GM21737 (cell line): ENCODE measurements around the gene NANOS2.
A peak's percentile ranks its signal among the peaks of the same experiment; 100 is the strongest.

ENCODE experiments used
- ATAC-seq: cut with Tn5 transposase; IDR thresholded peaks from one replicate; pipeline ENCODE4 v1.9.1; 2021; ENCODE audit warnings: mild to moderate bottlenecking, moderate library complexity; ENCODE audit not compliant: unreplicated experiment

The NANOS2 gene

DNA sequence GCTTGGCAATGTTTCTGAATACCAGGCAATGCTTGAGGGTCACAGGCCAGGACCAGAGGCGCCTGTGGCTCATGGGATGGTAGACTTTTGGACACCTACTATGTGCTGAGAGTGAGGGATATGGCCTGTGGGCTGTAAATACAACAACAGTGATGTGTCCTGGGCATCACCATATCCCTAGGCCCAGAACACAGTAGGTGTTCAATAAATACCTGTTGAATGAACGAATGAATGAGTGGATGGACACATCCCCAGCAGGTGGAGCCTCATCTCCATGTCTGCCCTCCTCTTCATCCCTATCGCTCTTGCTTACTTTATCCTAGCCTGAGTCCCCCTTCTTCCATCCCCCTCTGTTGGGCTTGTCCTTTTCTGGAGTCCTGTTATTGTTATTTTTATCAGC lies 16.5 kb upstream of the NANOS2 start:
- no peak for ATAC-seq

DNA sequence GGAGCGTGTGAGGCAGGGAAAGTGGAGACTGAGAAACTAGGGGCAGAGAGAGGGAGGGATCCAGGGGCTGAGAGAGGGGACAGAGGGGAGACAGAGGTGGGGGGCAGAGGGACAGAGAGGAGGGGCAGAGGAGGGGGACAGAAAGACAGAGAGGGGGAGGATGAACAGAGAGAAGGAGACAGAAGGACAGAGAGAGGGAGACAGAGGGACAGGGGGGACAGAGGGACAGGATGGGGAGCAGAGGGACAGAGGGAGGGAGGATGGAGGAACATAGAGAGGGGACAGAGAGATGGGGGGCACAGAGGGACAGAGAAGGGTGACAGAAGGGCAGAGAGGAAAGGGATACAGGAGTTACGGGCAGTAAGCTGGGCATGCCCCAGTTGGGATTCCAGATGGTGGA lies 14.7 kb upstream of the NANOS2 start:
- no peak for ATAC-seq

DNA sequence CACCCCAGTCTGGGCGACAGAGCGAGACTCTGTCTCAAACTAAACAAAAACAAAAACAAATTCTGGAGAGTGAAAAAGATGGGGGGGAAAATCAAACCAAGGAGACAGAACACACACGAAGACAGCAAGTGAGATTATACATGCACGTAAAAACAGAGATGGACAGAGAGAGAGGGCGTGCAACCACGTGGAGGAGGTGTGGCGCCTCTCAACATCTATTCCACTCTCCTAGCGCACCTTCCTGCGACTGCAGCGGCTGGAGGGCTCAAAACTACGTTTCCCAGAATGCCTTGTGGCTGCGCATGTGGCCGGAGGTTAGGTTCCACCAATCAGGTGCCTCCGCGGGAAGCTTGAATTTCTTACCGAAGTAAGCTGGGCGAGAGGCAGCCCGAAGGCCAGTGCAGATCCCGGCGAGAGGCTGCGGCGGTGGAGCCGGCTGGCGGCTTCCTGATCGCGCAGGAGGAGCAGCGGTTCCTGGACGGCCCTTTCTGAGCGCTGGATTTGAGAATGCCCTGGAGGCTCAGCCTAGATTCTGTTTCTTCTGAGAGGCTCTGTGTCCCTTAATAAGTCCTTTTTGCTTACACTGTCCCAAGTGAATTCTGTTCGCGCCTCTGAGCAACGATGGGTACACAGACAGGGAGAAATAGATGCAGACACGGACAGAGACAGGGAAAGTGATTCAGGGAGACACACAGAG lies 13.1 kb upstream of the NANOS2 start:
- no peak for ATAC-seq

DNA sequence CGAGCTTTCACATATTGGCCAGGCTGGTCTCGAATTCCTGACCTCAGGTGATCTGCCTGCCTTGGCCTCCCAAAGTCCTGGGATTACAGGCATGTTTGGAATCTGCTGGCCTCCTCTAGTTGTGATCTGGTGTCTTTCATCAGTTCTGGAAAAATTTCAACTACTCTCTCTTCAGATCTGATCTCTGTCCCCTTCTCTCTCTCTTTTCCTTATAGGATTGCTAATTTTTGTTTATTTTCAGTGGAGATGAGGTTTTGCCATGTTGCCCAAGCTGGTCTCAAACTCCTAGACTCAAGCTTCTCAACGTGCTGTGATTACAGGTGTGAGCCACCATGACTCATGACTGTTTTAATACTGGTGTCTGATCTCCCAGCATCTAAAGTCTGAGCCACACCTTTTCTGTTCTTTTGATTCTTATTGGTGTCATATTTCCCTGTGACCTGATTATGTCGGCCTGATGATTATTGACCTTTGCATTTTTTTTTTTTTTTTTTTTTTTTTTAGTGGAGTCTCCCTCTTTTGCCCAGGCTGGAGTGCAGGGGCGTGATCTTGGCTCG lies 10.4 kb upstream of the NANOS2 start:
- ATAC-seq, result no peak

DNA sequence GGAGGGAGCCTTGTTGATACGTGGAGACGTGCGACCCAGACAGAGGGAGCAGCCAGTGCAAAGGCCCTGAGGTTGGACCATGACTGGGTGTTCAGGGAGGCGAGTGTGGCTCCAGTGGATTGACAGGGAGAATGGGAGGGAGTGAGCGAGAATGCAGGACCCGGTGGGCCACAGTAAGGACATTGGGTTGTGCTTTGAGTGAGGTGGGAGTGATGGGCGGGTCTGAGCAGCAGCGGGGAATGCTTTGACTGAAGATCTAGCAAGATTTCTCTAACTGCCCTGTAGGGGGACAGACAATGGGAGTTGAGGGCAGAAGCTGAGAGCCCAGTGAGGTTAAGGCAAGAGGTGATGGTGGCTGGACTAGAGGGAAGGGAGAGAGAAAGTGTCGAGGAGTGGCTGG lies 7.7 kb upstream of the NANOS2 start:
- ATAC-seq, result no peak

DNA sequence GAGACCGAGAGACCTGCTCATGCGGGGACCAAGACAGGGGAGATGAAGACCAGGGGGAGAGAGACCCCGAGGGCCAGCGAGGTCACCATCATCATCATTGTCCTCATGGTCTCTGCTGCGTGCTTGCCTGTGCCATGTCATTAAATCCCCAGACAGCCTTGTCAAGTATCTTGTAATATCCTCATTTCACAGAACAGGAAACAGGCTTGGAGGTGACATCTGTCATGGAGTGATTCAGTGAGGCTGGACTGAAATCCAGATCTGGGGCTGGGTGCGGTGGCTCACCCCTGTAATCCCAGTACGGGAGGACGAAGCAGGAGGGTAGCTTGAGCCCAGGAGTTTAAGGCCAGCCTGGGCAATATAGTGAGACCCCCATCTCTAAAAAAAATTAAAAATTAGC lies 5.9 kb upstream of the NANOS2 start:
- no peak for ATAC-seq

DNA sequence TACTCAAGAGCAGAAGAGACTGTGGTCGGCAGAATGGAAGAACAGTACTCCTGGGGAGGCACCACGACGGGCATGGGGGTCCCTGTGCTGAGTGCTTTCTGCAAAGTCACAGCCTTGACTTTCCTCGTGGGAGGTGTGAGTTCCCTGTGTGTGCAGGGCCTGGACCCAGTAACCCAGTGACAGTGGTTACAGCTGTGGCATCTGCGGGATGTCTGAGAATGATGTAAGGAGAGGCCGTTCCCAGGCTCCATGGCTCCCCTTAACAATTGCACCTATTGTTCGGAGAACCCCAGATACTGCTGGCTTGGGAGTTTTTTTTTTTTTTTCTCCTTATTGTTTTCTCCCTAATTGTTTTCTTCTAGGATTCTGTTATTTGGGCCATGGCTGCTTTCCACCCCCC lies 5.1 kb upstream of the NANOS2 start:
- ATAC-seq, result no peak

DNA sequence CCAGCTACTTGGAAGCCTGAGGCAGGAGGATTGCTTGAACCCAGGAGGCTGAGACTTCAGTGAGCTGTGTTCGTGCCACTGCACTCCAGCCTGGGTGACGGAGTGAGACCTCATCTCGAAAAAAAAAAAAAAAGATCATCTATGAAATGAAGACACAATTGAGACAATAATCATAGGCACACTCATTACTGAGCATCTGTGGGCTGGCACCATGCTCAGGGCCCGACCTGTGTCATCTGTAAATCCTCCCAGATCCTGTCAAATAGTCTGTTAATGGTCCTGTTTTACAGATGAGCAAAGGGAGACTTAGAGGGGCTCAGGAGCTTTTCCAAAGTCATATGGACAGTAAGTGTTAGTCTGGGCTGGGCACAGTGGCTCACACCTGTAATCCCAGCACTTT lies 4.1 kb upstream of the NANOS2 start:
- no peak for ATAC-seq

DNA sequence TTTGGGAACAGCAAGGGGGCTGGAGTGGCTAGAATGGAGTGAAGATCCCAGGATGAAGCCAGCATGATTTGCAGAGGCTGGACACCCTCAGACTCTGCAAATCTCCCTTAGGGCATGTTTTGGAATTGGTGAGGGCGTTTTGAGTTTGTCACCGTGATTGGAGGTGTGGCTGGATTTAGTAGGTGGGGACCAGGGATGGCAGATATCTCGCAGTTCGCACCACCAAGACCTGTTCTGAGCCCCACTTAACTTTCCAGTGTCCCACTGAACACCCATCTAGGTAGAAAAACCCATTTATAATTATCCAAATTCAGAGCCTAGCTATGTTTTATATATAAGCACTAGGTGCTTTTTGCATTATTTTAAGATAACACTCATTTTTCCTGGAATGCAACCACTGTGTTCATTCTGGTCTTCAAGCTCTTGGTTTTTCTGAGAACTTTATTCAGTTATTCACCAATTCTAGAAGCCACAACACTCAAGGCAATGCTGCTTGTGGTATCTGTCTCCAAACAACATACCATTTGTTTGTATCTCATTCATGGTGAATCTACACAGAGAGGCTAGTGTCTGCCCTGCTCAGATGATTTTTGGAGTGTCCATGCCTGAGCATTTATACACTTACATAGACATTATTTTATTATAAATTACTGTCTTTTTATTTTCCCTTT lies 3.0 kb upstream of the NANOS2 start:
- ATAC-seq, result no peak

DNA sequence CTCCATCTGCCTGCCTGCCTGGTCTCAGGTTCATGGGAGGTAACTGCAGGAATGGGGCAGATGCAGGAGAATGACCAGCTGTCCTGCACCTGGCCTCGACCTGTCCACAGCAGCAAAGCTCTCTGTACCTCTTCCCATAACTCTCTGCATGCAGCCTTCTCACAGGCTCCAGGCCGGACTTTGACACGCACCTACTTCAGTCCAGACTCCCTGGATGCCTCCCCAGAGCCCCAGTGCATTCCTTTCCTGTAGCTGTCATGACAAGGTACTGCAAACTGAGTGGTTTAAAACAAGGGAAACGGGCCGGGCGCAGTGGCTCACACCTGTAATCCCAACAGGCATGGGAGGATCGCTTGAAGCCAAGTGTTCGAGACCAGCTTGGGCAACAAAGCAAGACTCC lies 3.3 kb downstream of the NANOS2 start:
- no peak for ATAC-seq

DNA sequence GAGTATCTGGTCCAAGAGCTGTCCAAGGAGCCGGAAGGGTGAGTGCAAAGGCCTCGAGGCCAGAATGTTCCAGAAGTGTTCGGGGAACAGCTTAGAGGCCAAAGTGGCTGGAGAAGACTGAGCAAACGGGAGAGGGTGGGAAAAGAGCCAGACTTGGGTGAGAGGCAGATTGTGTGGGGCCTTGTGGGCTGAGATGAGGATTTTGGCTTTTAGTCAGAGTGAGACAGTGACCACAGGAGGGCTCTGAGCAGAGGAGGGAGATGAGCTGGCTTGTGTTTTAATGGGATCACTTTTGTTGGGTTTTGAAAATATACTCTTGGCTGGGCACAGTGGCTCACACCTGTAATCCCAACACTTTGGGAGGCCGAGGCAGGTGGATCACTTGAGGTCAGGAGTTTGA lies 5.6 kb downstream of the NANOS2 start:
- ATAC-seq, result no peak

DNA sequence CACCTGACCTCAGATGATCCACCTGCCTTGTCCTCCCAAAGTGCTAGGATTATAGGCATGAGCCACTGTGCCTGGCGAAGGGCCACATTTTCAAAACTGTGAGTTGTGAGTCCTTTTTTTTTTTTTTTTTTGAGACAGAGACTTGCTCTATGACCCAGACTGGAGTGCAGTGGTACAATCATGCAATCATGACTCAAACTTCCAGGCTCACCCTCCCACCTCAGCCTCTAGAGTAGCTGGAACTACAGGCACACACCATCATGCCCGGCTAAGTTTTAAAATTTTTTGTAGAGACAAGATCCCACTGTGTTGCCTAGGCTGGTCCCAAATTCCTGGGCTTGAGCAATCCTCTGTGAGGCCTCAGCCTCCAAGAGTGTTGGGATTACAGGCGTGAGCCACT lies 8.4 kb downstream of the NANOS2 start:
- ATAC-seq, result no peak

DNA sequence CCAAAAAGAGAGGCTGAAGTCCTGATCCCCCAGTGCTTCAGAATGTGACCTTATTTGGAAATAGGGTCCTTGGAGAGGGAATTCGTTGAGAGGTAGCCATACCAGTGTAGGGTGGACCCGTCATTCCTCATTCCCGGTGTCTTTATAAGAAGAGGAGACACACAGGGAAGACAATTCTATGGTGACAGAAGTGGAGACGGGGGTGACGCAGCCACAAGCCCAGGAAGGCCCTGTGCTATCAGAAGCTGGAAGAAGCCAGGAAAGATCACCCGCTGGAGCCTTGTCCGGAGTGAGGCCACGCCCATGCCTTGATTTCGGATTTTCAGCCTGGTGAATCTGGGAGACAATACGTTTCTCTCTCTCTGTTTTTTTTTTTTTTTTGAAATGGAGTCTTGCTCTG lies 9.6 kb downstream of the NANOS2 start:
- ATAC-seq, result no peak

DNA sequence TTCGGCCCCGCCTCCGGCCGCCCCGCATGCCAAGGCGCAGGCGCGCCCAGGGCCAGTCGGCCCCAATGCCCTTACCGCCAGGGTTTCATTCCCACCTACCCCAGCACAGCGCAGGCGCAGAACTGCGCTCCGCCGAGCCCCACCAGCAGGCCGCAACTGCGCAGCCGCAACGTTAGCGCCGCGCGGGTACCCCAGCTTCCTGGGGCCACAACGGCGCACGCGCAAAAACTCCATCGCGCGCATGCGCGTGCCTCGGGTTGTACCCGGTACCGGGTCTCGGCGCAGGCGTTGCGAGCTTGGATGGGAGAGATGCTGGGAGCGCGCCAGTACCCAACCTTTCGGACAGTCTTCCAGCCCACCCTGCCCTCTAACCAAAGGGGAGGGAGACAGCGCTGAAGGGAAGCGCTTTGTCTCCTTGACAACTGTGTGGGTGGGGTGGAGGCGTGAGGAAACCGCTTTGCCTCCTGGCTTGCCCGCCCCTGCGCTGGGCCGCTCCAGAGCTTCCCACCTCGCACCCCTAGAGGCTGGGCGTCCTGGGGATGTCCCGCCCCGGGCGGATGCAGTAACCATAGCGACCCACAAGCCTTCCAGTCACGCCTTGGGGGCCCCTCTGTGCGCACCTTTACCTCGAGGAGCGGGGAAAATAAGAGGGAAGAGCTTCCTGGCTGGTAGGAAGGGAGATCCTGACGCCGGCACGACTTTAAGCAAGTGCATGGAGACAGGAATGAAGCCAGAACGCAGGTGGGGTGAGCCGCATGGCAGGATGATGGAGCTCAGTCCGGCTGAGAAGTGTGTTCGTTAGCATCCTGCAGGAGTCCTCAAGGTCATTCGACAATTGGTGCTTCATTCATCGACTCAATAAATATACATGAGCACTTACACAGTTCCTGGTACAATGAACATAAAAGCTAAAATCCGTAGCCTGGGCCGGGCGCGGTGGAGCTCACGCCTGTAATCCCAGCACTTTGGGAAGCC lies 11.6 kb downstream of the NANOS2 start:
- peak; percentile 78 for ATAC-seq

DNA sequence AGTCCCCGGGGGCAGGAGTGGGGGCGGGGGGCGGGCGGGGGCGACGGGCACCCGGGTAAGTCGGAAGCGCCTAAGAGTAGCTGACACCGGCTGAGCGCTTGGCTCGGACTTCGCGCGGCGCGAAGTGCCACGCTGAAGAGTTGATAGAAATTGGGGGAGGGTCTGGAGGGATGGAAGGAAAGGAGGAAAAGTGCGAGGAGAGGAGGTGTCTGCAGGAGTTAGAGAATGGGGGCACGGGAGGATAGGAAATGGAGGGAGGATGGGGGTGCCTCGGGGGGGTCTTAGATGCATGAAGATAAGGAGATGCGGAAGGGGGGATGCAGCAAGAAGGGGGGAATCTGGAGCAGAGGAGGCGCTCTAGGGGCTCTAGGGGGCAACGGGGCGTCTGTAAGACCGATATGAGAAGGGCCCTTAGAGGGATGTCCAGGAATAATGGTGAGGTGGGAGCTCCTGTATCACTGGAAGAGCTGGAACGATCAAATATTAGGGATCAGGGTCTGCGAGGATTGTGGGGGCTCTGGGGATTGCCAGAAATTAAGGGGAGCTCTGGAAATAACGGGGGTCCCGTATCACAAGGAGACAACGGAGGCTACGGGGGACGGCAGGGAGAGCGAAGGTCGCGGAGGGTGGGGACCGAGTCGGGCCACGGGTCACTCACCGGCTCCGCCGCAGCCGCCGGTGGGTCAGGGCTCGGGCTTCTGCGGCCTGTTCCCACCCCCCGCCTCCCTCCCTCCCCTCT lies 12.5 kb downstream of the NANOS2 start, which contains the start of gene MYPOP:
MYPOP (minus strand) TSS at position 702 of the 739 bp plus-strand sequence. CDS start 840 bp downstream, outside the sequence.
- no peak for ATAC-seq

DNA sequence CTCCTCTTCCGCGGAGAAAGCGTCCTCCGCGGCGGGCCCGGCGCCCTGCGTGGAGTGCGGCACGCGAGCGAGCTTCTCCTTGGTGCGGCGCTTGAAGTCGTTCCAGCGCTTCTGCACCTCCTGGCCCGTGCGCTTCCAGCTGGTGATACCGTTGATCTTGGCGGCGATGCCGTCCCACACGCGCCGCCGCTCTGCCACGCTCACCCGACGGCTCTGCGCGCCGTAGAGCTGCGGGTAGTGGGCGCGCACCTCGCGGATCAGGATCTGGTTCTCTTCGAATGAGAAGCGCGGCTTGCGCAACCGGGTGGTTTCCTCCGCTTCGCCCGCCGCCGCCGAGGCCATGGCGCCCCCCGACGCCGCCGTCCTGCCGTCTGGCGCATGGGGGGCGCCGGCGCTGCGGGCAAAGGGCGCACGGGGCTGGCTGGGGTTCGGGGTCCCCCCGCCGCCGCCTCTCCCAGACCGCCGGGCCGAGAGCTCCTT lies 13.1 kb downstream of the NANOS2 start:
- ATAC-seq, result no peak

DNA sequence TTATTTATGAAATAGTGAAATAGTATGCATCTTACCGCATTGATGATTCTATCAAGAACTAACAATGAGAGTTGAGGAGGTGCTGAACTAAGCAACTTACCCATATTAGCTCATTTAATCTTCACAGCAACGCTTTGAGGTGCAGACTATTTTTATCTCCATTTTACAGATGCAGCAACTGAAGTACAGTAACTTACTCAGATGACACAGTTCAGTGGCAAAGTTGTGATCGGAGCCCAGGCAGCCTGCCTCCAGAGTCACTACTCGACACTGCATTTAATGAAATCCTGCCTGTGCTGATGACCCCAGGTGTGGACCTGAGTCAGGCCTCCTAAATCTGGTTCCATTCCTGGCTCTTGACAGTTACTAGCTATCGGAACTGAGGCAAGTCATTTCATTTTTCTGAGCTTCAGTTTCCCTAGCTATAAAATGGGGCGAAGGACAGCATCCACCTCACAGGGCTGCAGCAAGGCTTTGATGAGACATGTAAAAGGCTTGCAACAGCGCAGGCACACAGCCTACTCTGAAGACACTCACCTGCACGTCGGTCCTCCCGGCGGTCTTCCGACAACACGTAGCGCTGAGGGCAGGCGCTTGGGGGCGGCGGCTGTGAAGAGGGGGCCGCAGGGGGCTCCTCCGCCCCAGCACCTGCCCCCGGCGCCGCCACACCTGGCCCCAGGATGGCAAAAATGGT lies 13.7 kb downstream of the NANOS2 start:
- no peak for ATAC-seq

DNA sequence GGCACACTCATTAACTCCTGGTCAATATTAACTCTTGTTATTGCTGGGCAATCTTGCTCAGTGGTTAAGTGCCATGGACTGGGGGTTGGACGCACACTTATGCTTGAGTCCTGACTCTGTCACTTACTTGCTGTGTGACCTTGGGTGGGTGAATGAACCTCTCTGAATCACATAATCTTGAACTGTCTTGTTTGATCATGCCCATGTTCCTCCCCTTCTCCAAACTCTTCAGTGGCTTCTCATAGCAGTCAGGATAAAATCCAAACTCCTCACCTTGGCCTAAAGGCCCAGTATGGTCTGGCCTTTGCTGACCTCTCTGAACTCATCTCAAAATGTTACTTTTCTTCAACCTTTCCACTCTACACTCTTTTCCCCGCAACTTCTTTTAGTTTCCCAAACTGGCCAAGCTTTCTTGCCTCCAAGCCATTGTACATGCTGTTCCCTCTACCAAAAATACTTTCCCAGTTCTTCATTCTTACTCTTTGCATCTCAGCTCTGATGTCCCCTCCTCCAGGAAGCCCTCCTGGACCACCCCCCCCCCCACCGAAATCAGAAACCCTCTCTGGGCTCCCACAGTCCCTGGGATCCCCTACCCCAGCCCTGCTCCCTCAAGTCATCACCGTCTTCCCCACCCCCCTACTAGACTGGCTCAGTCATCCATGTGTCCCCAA lies 14.5 kb downstream of the NANOS2 start:
- ATAC-seq, result no peak

DNA sequence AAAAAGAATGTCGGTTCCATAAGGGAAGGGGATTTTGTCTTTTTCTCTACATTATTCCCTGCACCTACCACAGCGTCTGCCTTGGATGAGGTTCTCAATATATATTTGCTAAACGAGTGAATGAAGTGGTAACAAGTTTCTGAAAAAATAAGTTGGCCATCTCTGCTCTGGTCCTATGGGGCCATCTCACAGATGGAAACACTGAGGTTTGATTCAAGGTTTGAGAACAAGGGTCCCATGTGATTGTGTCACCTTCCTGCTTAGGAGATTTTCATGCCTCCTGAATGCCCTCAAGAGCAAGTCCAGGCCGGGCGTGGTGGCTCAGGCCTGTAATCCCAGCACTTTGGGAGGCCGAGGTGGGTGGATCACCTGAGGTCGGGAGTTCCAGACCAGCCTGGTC lies 15.3 kb downstream of the NANOS2 start:
- no peak for ATAC-seq
